Kidney (tissue), 14 donors: ENCODE results near the gene ACTR8. TPM values are rescaled to one million over a fixed set of nuclear protein-coding genes. Genes with fewer than 3 reads are reported as not detected.
A peak's percentile ranks its signal among the peaks of the same experiment; 100 is the strongest.

Experiments used
- DNase-seq, 5 donors: peaks; one replicate each; pipeline ENCODE4 v3.0.0-alpha.2; 2013 to 2020
- FAIRE-seq: peaks from 2 replicates; lab custom pipeline; 2012; peaks lifted over from hg19 to GRCh38; lab: Jason Lieb, UNC
- H3K27ac ChIP-seq, 2 donors: one replicate each; pipeline ENCODE4 v1.7.0; 2013; ENCODE audit warnings: low read depth in 2 of 2, low read length in 2 of 2, inconsistent platforms in 1 of 2
- H3K27me3 ChIP-seq: one replicate; pipeline ENCODE4 v1.7.1; 2013; ENCODE audit warnings: low read length, inconsistent platforms; ENCODE audit not compliant: control insufficient read depth, insufficient read depth
- H3K36me3 ChIP-seq, 3 donors: one replicate each; pipeline versions ENCODE4 v1.7.0 to v1.7.1; 2013; ENCODE audit warnings: low read length in 3 of 3, control low read depth in 1 of 3, inconsistent platforms in 1 of 3; ENCODE audit not compliant: insufficient read depth in 3 of 3, control insufficient read depth in 2 of 3
- H3K4me1 ChIP-seq, 3 donors: one replicate each; pipeline versions ENCODE4 v1.7.0 to v1.7.1; 2013; ENCODE audit warnings: low read length in 3 of 3, inconsistent platforms in 1 of 3, low read depth in 1 of 3; ENCODE audit not compliant: control insufficient read depth in 2 of 3, insufficient read depth in 2 of 3
- H3K4me3 ChIP-seq, 3 donors: one replicate each; pipeline versions ENCODE4 v1.7.0 to v1.8.1; 2013; ENCODE audit warnings: low read length in 3 of 3, control low read depth in 1 of 3, inconsistent platforms in 1 of 3
- H3K9ac ChIP-seq, 3 donors: one replicate each; pipeline versions ENCODE4 v1.7.0 to v1.7.1; 2013; ENCODE audit warnings: low read length in 3 of 3, control low read depth in 1 of 3, inconsistent platforms in 1 of 3
- H3K9me3 ChIP-seq, 3 donors: one replicate each; pipeline versions ENCODE4 v1.7.0 to v1.7.1; 2013; ENCODE audit warnings: low read length in 3 of 3, control low read depth in 1 of 3, inconsistent platforms in 1 of 3; ENCODE audit not compliant: control insufficient read depth in 2 of 3, insufficient read depth in 1 of 3
- intact Hi-C: fragments of 100-400 bp; cut with DNase I; formaldehyde crosslinking; loops from one replicate; pipeline ENCODE4 v1.11.1; 2022
- polyA plus RNA-seq: library from polyadenylated mRNA; stranded (reverse); fragments of 350-450 nt; fragmentation: Illumina TruSeq; extraction: RNeasy Lipid Tissue Mini Kit (QIAGEN cat#74804); gene quantifications from one replicate; pipeline ENCODE4 v1.2.3, GENCODE V29; 2014; ENCODE audit warnings: low read depth, low replicate concordance; ENCODE audit not compliant: insufficient read depth
- total RNA-seq: library from RNA; stranded (reverse); fragmentation: NEBNext Ultra II Directional; extraction: Animal tissue kit (Norgen Biotek cat#: 25700); gene quantifications from one replicate; pipeline ENCODE4 v1.2.1, GENCODE V29; 2021
- TF ChIP-seq, protein P1 (sequence below): IDR thresholded peaks from 3 replicates; pipeline ENCODE4 v1.5.1; 2012; ENCODE audit warnings: mild to moderate bottlenecking, moderate library complexity, borderline replicate concordance; ENCODE audit not compliant: insufficient read depth; ENCODE audit errors: extremely low read depth
- donor health status: control.
- donor health status: control.
- donor health status: control.
- donor health status: control.
- donor health status: control.
- donor health status: DM: yes; HTN: yes; CAD: no.
- donor health status: Normal renal cell carcinoma (clear cell type).

The ACTR8 gene
- total and polyA plus RNA-seq, 2 donors from 2014 or later, result 20.4 to 29.6 TPM

DNA sequence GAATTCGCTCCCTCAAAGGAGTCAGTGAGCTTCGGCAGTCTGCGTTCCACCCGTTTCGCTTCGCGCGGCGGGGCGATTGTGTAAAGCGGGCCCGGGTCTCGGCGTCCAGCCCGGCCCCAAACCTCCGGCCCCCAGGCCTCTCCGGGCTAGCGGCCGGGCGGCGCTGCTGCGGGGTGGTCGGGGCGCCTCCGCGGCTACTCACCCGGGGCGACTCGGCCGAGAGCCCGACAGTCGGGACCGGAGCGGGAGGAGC, 36.1 kb downstream of the ACTR8 start:
- H3K27me3 ChIP-seq, result peaks cover 7% of the 10 kb centered on the region
- no peaks in the 10 kb centered on the region for H3K36me3 ChIP-seq
- intact Hi-C loops, result no loop called here
- H3K9me3 ChIP-seq, result no peaks in the 10 kb centered on the region
- FAIRE-seq (no peak), DNase-seq (no peak)
- peaks cover 0 to 17% (median 14%) of the 10 kb centered on the region in 3 donors for H3K4me1 ChIP-seq
- TF ChIP-seq, protein P1, sequence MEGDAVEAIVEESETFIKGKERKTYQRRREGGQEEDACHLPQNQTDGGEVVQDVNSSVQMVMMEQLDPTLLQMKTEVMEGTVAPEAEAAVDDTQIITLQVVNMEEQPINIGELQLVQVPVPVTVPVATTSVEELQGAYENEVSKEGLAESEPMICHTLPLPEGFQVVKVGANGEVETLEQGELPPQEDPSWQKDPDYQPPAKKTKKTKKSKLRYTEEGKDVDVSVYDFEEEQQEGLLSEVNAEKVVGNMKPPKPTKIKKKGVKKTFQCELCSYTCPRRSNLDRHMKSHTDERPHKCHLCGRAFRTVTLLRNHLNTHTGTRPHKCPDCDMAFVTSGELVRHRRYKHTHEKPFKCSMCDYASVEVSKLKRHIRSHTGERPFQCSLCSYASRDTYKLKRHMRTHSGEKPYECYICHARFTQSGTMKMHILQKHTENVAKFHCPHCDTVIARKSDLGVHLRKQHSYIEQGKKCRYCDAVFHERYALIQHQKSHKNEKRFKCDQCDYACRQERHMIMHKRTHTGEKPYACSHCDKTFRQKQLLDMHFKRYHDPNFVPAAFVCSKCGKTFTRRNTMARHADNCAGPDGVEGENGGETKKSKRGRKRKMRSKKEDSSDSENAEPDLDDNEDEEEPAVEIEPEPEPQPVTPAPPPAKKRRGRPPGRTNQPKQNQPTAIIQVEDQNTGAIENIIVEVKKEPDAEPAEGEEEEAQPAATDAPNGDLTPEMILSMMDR, result no peak
- peak overlapping the region; percentile 94 to 95 for H3K27ac ChIP-seq
- H3K4me3 ChIP-seq, result peak overlapping the region; percentile 65 to 79 (median 69)
- peak overlapping the region in 2 of 3 donors; percentile 63 to 77 for H3K9ac ChIP-seq

DNA sequence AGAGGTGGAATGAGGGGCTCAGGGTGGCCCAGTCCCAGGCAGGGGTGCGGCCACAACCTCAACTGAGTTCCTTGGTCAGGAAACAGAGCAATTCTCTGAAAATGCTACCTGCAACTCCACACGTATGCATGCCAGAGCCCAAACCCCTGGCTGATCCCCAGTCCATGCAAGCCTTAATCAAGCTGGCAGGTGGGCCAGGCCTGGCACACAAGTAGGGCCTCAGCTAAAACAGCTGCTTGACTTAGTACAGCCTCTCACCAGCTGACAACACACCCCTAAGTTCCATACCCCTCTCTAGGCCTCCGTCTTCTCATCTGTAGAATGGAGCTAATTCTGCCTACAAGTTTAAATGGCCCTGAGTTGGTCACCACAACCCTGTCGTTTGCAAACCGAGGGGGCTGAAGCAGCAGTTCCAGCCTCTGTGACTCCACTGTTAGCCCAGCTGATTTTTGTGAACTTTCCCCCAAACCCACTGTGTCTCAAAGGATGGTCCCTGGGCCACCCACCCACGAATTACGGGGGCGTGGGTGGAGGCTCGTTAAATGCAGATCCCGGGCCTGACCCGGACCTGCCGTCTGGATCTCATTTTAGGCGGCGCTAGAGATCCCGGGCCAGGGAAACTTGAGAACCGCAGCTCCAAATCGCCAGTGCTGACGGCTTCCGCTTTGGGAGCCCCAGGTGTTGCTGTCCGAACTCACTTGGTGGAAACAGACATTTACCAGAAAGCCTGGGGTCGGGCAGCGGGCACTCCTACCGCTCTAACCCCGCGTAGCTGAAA, 36.7 kb downstream of the ACTR8 start:
- DNase-seq (peak; percentile 75 to 87 (median 84)), FAIRE-seq (no peak)
- H3K9ac ChIP-seq, result peak overlapping the region in 2 of 3 donors; percentile 63 to 77
- no peaks in the 10 kb centered on the region for H3K9me3 ChIP-seq
- peaks cover 7% of the 10 kb centered on the region for H3K27me3 ChIP-seq
- peak overlapping the region; percentile 65 to 79 (median 69) for H3K4me3 ChIP-seq
- TF ChIP-seq, protein P1, result no peak
- intact Hi-C loops, result no loop called here
- H3K36me3 ChIP-seq, result no peaks in the 10 kb centered on the region
- peak overlapping the region; percentile 94 to 95 for H3K27ac ChIP-seq
- peaks cover 0 to 19% (median 14%) of the 10 kb centered on the region in 3 donors for H3K4me1 ChIP-seq

DNA sequence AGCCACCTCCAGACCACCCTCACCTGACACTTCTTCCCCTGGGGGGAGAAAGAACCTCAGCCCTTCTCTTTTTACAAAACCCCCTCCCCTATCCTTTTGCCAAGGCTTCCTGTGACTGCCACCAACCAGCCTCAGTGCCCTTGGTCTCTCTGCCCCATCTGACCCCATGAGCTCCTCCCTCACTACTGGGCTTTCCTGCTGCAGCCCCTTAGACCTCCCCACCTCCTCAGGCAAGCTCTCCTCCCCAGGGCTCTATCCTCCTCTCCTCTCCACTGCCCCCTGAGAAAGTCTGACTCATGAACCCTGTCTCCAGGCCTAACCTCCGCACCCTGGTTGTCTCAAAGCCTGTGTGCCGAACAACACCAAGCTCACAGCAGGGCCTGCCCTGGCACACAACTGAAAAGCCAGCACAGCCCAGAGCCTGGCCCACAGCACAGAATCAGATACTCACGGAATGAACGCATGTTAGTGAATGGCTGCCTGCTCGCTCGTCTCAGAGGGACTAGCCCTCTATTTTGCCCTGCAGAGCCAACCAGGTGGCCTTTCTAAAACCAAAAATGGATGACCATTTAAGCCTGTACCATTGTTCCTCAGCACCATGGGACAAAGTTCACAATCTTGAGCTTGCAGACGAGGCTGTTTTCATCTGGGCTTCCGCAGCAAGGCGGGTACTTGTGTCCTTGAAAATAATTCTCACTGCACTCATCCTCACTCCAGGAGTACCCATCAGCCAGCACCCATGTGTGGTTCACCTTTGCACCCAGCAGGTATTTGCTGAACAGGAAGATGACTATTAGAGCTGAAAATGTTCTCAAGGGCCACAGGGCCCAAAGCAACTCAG, 37.5 kb downstream of the ACTR8 start:
- intact Hi-C loops, result no loop called here

More for the DNA sequence above, 37.5 kb downstream of the ACTR8 start:
- H3K9me3 ChIP-seq, result no peaks in the 10 kb centered on the region
- DNase-seq, result no peak
- peaks cover 7% of the 10 kb centered on the region for H3K27me3 ChIP-seq
- peak overlapping the region; percentile 94 to 95 for H3K27ac ChIP-seq
- peaks cover 0 to 22% (median 14%) of the 10 kb centered on the region in 3 donors for H3K4me1 ChIP-seq
- H3K4me3 ChIP-seq, result peak overlapping the region in 2 of 3 donors; percentile 69 to 79
- no peak for FAIRE-seq
- no peaks in the 10 kb centered on the region for H3K36me3 ChIP-seq
- TF ChIP-seq, protein P1, result no peak
- peak overlapping the region in 1 of 3 donors; percentile 77 for H3K9ac ChIP-seq
